Central memory CD8-positive, alpha-beta T cell (primary cell): ENCODE results near the gene FBXO28.

ENCODE experiments used
- ATAC-seq: fragments of 150-1000 bp; cut with Tn5 transposase; replicated peaks from 2 replicates; pipeline ENCODE4 v1.10.0; 2022; ENCODE audit warnings: mild to moderate bottlenecking, moderate FRiP score, moderate number of reproducible peaks; ENCODE audit not compliant: poor library complexity, severe bottlenecking; ENCODE audit errors: extremely low read depth
- DNase-seq, 2 donors: peaks; one replicate each; pipeline ENCODE4 v3.0.0; 2021; ENCODE audit warnings: low spot score in 2 of 2
- H3K27ac Mint-ChIP-seq: one replicate; pipeline ENCODE4 v1.8.0; 2022; ENCODE audit warnings: low read depth, mild to moderate bottlenecking, moderate library complexity, mixed read lengths
- H3K27me3 Mint-ChIP-seq: one replicate; pipeline ENCODE4 v1.8.0; 2022; ENCODE audit warnings: mixed read lengths
- H3K36me3 Mint-ChIP-seq: one replicate; pipeline ENCODE4 v1.8.0; 2022; ENCODE audit warnings: mild to moderate bottlenecking, moderate library complexity, mixed read lengths; ENCODE audit not compliant: insufficient read depth
- H3K4me1 Mint-ChIP-seq: one replicate; pipeline ENCODE4 v1.8.0; 2022; ENCODE audit warnings: mixed read lengths
- H3K4me3 Mint-ChIP-seq: one replicate; pipeline ENCODE4 v1.8.0; 2022; ENCODE audit warnings: mild to moderate bottlenecking, moderate library complexity, mixed read lengths
- H3K9me3 Mint-ChIP-seq: one replicate; pipeline ENCODE4 v1.8.0; 2022; ENCODE audit warnings: mixed read lengths

The FBXO28 gene

DNA sequence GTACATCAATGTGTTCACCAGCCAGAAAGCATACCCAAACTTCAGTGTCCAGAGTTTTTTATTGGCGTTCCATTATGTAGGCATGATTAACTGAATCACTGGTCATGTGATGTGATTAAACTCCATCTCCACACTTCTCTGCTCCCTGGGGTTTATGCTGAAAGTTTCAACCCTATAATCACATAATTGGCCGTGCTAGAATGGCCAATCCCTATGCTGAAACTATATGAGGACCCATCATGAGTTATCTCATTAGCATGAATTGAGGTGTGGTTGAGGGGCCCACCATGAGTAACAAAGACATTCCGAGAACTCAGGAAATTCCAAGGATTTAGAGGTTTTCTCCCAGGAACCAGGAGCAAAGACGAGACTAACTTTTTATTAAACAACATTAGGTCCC lies 31.8 kb upstream of the FBXO28 start:
- DNase-seq (no peak), ATAC-seq (no peak)
- Mint-ChIP-seq H3K4me1 (no peaks in the 10 kb centered on the region), H3K27me3 (peaks cover 55% of the 10 kb centered on the region), H3K27ac (no peak overlapping the region), H3K4me3 (no peak overlapping the region), H3K9me3 (no peaks in the 10 kb centered on the region), H3K36me3 (peaks cover 3% of the 10 kb centered on the region)

DNA sequence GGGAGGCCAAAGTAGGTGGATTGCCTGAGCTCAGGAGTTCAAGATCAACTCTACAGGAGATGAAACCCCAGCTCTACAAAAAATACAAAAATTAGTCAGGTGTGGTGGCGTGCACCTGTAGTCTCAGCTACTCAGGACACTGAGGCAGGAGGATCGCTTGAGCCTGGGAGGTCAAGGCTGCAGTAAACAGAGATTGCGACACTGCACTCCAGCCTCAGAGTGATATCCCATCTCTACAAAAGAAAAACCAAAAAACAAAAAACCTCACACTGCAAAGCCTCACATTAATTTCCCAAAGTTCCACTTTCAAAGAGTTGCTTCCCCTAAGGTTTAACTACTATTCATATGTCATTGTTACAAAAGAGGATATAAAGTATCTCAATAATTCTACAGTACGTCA lies 29.0 kb upstream of the FBXO28 start:
- H3K4me1 Mint-ChIP-seq: no peaks in the 10 kb centered on the region
- ATAC-seq: no peak
- DNase-seq: no peak

DNA sequence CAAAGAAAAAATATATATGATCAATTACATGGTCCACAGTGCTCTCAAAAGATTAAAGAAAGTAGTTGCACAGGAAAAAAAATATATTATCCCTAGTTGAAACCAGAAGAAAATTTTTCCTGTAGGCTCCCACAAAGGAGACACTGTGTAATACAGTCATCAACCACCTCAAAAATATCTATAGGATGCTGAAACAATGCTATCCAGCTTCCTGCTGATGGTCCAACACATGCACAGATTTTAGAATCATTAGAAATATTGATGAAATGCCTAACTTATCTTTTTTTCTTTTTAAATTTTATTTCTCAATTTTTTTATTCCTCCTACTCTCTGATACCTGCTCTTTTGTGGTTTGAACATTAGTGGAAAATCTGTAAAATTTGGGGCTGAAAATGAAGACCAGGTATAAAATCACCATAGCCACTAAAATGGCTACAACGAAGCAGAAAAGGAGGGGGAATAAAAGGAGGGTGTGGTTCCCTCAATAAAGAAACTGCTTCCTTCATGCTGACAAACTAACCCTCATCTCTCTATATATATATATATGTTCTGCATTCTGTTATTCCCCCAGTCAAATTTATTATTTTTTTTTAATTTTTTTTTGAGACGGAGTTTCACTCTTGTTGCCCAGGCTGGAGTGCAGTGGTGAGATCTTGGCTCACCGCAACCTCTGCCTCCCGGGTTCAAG lies 28.3 kb upstream of the FBXO28 start:
- no peak for ATAC-seq

More for the DNA sequence above, 29.0 kb upstream of the FBXO28 start:
- Mint-ChIP-seq H3K9me3 (no peaks in the 10 kb centered on the region), H3K4me3 (no peak overlapping the region), H3K27me3 (peaks cover 59% of the 10 kb centered on the region), H3K36me3 (no peaks in the 10 kb centered on the region), H3K27ac (no peak overlapping the region)

DNA sequence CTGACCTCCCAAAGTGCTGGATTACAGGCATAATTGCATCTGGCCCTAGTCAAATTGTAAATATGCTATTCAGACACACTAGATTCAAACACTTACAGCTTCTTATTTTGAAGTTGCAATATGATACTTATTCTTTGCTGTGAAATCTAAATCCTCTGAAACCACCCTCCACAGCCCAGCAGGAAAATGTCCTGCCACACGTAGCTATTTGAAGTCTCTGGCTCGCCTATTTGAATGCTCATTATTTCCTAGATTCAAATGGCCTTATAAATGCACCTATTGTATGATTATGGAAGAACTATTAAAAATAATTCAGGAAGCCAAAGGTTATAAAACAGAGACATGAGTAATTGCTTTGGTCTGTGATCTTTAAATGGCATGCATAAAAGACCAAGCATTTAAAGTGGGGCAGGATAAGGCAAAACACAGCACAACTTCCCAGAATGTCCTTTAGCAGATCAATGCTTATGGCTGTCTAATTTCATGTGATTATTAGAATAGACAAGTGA lies 26.6 kb upstream of the FBXO28 start:
- no peaks in the 10 kb centered on the region for H3K4me1 Mint-ChIP-seq
- H3K27ac Mint-ChIP-seq: no peak overlapping the region
- H3K4me3 Mint-ChIP-seq: no peak overlapping the region
- DNase-seq: no peak
- H3K9me3 Mint-ChIP-seq: no peaks in the 10 kb centered on the region
- ATAC-seq: no peak
- peaks cover 52% of the 10 kb centered on the region for H3K27me3 Mint-ChIP-seq
- H3K36me3 Mint-ChIP-seq: no peaks in the 10 kb centered on the region

More for the DNA sequence above, 28.3 kb upstream of the FBXO28 start:
- no peak overlapping the region for H3K27ac Mint-ChIP-seq
- no peak overlapping the region for H3K4me3 Mint-ChIP-seq
- peaks cover 59% of the 10 kb centered on the region for H3K27me3 Mint-ChIP-seq
- H3K4me1 Mint-ChIP-seq: no peaks in the 10 kb centered on the region
- no peaks in the 10 kb centered on the region for H3K36me3 Mint-ChIP-seq
- no peaks in the 10 kb centered on the region for H3K9me3 Mint-ChIP-seq
- no peak for DNase-seq

DNA sequence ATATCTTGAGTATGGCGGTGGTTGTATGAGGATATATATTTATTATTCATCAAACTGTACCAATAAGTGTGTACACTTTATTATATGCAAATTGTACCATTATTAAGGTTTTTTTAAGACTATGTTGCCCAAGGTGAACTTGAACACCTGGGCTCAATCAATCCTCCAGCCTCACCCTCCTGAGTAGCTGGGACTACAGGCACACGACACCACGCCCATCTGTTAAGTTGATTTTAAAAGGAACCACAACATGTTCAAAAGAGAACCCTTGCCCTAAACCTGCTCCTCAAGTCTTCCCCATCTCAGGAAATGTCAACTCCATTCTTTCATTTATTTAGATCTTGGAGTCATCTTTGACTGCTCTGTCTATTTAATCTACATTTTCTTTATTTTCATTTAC lies 24.3 kb upstream of the FBXO28 start:
- peaks cover 49% of the 10 kb centered on the region for H3K27me3 Mint-ChIP-seq

DNA sequence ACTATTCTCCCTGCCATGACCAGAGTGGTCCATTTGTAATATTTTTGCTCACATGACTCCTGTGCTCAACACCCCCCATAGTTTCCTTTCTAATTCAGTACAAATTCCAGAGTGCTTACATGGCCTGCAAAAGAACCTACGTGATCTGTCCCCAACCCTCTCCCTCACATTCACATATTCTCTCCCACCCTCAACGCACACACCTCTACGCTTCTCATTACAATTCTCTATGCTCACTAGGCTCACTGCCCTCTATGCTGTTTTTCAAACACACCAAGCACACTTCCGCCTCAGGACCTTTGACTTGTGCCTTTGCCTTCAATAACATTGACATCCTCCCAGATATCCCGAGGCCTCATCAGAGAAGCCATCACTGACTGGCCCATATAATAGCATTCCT lies 23.8 kb upstream of the FBXO28 start:
- Mint-ChIP-seq H3K36me3 (peaks cover 2% of the 10 kb centered on the region), H3K9me3 (no peaks in the 10 kb centered on the region), H3K4me1 (no peaks in the 10 kb centered on the region), H3K4me3 (no peak overlapping the region), H3K27ac (no peak overlapping the region), H3K27me3 (peaks cover 52% of the 10 kb centered on the region)
- ATAC-seq: no peak
- no peak for DNase-seq

More for the DNA sequence above, 24.3 kb upstream of the FBXO28 start:
- H3K4me3 Mint-ChIP-seq: no peak overlapping the region
- no peak overlapping the region for H3K27ac Mint-ChIP-seq
- no peaks in the 10 kb centered on the region for H3K4me1 Mint-ChIP-seq
- DNase-seq: no peak
- no peaks in the 10 kb centered on the region for H3K9me3 Mint-ChIP-seq
- no peaks in the 10 kb centered on the region for H3K36me3 Mint-ChIP-seq
- ATAC-seq: no peak

DNA sequence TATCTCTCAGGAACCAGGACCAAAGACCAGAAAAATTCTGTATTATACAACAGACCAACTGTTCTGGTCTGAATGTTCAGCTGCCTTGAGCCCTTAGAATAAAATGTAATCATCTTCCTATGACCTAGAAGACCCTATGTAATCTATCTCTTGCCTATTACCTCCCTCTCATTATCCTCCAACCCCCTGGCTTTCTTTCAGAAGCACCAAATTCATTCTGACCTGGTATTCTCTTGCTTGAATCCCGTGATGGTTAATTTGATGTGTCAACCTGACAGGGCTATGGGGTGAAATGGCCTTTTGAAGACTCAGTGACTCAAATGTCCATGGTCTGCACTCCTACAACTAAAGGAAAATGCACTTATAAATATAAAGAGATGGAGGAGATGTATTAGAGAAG lies 21.8 kb upstream of the FBXO28 start:
- DNase-seq: no peak
- Mint-ChIP-seq H3K9me3 (no peaks in the 10 kb centered on the region), H3K36me3 (peaks cover 2% of the 10 kb centered on the region), H3K27me3 (peaks cover 61% of the 10 kb centered on the region), H3K4me1 (no peaks in the 10 kb centered on the region), H3K27ac (no peak overlapping the region), H3K4me3 (no peak overlapping the region)
- ATAC-seq: no peak

DNA sequence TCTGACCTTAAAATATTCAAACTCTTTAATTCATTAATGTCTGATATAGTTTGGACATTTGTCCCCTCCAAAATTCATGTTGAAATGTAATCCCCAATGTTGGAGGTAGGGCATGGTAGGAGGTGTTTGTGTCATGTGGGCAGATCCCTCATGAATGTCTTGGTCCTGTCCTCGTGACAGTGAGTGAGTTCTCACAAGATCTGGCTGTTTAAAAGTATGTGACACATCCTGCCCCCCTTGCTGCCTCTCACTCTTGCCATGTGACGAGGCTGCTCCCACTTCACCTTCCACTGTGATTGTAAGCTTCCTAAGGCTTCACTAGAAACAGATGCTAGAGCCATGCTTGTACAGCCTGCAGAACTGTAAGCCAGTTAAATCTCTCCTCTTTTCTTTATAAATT lies 21.3 kb upstream of the FBXO28 start:
- H3K4me1 Mint-ChIP-seq: no peaks in the 10 kb centered on the region
- no peak overlapping the region for H3K27ac Mint-ChIP-seq
- ATAC-seq: no peak
- H3K4me3 Mint-ChIP-seq: no peak overlapping the region
- no peak for DNase-seq
- H3K36me3 Mint-ChIP-seq: peaks cover 2% of the 10 kb centered on the region
- H3K27me3 Mint-ChIP-seq: peaks cover 60% of the 10 kb centered on the region
- no peaks in the 10 kb centered on the region for H3K9me3 Mint-ChIP-seq

DNA sequence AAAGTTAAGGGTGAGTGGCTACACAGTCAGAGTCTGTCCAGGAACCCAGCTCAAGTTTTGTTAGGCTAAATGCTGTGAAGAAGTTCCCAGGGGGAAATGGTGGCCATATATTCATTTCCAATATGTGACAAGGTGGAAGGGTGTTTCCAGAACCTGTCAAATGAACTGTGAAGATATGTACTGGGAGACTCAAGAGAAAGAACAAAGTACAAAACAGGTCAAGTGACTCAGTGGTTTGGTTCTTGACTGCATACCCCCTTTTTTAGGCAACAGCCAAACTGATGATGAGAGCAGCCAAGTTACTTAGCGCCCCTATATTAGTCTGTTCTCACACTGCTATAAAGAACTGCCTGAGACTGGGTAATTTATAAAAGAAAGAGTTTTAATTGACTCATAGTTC lies 18.6 kb upstream of the FBXO28 start:
- Mint-ChIP-seq H3K4me3 (no peak overlapping the region), H3K27ac (no peak overlapping the region), H3K4me1 (no peaks in the 10 kb centered on the region), H3K36me3 (peaks cover 2% of the 10 kb centered on the region), H3K9me3 (no peaks in the 10 kb centered on the region), H3K27me3 (peaks cover 55% of the 10 kb centered on the region)
- no peak for ATAC-seq
- DNase-seq: no peak

DNA sequence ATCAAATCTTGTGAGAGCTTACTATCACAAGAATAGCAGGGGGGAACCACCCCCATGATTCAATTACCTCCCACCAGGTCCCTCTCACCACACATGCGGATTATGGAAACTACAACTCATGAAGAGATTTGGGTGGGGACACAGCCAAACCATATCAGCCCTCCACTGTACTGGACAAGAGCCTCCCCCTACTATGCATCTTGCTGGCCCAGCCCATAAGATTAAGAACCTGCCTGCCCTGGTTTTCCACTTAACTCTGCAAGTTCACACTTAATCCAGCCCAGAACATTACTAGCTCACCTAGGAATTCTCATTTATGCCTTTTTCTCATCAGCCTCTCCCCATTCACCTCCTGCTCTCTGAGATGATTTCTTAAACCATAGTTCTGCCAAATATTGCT lies 18.0 kb upstream of the FBXO28 start:
- H3K27me3 Mint-ChIP-seq: peaks cover 50% of the 10 kb centered on the region
- H3K27ac Mint-ChIP-seq: no peak overlapping the region
- H3K9me3 Mint-ChIP-seq: no peaks in the 10 kb centered on the region
- H3K4me3 Mint-ChIP-seq: no peak overlapping the region
- H3K4me1 Mint-ChIP-seq: no peaks in the 10 kb centered on the region
- H3K36me3 Mint-ChIP-seq: peaks cover 2% of the 10 kb centered on the region
- ATAC-seq: no peak
- no peak for DNase-seq

DNA sequence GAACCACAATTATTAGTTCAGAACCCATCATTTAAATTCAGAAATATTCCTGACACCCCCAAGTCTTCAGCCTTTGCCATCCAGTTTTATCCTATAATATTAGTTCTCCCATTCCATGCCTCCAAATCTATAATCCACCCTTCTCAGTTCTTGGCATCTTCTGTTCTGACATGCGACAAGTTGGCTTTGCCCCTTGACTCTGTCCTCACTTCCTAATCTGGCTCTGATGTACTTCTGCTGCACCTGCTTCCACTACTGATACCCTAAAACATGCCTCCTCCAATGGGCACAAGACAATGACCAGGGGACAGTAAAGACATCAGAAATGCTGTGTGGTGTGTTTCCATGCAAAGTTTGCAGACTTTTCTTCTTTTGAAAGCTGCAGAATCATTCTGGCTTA lies 17.1 kb upstream of the FBXO28 start:
- H3K4me3 Mint-ChIP-seq: no peak overlapping the region
- no peak overlapping the region for H3K27ac Mint-ChIP-seq
- no peaks in the 10 kb centered on the region for H3K4me1 Mint-ChIP-seq
- no peak for ATAC-seq
- H3K36me3 Mint-ChIP-seq: peaks cover 2% of the 10 kb centered on the region
- peaks cover 42% of the 10 kb centered on the region for H3K27me3 Mint-ChIP-seq
- H3K9me3 Mint-ChIP-seq: no peaks in the 10 kb centered on the region
- no peak for DNase-seq

DNA sequence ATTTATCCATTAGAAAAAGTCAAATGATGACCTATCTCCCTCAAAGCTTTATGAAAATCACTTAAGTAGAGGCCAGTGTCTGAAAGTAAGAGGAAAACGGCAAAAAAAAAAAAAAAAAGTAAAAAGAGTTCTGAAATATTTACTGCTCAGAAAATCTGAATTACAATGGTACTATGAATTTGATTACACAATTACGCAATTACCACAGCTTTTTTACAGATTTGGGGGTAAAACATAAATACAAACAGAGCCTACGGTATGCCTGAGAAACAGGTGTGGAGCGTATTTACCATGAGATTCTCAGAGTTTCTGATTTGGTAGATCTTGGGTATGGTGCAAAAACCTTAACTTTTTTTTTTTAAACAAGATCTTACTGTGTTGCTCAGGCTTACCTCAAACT lies 15.9 kb upstream of the FBXO28 start:
- H3K27me3 Mint-ChIP-seq: peaks cover 48% of the 10 kb centered on the region
- no peak for DNase-seq
- no peak for ATAC-seq
- peaks cover 2% of the 10 kb centered on the region for H3K36me3 Mint-ChIP-seq
- no peak overlapping the region for H3K27ac Mint-ChIP-seq
- no peak overlapping the region for H3K4me3 Mint-ChIP-seq
- no peaks in the 10 kb centered on the region for H3K9me3 Mint-ChIP-seq
- H3K4me1 Mint-ChIP-seq: no peaks in the 10 kb centered on the region

DNA sequence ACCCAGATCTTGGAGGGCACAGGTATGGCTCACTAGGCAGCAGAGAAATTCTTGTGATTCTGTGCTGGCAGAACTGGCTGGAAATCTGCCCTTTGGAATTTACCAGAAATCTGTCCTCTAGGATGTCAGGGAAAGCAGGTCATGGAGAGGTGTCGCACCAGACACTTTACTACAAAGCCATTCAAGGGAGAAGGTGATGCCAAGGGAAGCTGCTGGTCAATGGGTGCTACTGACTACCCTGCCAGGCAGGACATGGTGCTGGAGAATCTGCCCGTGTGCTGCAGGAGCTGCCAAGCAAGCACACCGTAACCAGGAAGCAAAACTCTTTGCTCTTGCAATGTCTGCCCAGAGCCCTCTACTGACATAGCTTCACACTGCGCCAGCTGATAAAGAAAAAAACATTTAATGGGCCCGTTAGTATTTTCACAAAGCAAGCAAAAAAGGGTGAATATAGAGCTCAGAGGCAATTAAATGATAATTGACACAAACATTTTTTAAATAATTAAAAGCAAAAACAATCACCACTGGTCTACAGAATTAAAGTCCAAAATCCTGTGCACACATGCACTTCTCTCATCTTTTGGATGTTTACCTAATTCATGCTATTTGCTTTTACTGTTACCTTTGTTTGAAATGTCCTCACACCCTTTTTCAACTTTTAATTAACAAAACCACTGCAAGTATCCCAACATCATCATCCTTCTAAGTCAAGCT lies 7.2 kb upstream of the FBXO28 start:
- peaks cover 30% of the 10 kb centered on the region for H3K27me3 Mint-ChIP-seq
- no peaks in the 10 kb centered on the region for H3K9me3 Mint-ChIP-seq
- DNase-seq (no peak), ATAC-seq (no peak)
- no peak overlapping the region for H3K4me3 Mint-ChIP-seq
- H3K36me3 Mint-ChIP-seq: no peaks in the 10 kb centered on the region
- no peak overlapping the region for H3K27ac Mint-ChIP-seq
- H3K4me1 Mint-ChIP-seq: no peaks in the 10 kb centered on the region
